ENCODE results near the gene TLX2.

Gene TLX2

DNA sequence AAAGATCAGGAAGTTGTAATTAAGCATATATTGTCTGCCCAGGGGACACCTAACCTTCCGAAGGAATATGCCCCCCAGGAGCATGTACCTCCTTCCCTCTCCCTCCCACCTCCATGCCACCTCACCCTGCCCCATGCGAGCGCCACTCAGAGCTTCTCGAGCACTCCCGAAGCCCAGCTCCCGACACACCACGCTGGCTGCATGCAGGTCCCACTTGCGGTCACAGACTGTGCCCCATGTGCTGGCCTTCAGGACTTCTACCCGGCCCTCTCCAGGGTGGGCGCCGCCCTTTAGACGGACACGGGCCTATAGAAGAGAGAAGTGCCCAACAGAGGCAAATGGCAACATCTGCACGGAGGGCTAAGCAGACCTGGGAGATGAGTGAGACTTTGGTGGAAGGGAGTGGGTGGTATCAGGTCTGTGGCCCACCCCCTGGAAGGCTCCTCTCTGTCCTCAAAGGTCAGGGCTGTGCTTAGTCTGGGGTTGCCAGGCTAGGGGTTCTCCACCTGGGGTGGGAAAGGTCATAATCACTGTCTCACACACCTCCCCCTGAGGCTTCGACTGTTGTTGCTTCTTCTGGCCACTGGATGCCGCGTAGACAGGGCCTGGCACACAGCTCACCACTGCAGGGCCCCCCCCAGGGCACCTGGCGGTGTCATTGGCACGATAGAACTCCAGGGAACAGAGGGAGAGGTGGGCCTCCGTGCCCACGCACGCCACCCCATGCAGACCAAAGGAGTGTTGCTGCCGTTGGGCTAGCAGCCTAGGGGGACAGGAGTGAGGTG, 22.1 kb downstream of the TLX2 start:
- DNase-seq = no peak

DNA sequence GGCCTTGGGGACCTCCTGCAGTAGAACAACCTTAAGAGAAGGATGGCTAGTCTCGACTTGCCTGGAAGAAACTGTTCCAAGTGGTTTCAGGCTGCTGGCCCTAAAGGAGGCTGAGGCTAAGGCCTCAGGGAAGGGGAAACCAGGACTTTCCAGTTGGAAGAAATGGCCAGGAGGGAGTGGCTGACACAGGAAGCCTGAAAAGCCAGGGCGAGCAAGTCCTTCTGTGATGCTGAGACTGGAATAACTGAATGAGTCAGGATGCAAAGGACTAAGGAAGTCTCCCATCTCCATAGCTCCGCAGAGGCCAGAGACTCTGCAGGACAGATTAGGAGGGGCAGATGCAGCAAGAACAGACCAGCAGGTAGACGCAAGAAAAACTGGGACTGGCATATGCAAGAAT, 22.9 kb downstream of the TLX2 start:
- no peak for DNase-seq

DNA sequence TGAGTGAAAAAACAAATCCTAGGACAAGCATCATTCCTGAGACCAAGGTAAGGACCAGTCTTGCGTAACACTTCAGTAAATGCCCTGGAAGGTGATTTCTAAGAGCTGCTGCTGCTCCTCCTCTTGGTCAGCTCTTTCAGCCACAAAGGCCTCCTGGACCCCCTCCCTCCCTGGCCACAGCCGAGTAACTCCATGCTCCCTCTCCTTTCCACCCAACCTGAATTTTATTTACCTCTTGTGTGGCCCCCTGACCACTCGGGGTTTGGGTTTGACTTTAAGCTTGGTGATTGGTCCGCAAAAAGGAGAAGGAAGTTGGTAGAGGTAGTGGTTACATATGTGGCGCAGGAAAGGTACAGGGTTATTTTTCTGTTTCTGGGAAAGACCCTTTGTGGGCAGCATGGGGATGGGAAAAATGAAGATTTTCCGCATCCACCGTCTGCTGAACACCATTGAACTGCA, 24.7 kb downstream of the TLX2 start:
- no peak for DNase-seq

DNA sequence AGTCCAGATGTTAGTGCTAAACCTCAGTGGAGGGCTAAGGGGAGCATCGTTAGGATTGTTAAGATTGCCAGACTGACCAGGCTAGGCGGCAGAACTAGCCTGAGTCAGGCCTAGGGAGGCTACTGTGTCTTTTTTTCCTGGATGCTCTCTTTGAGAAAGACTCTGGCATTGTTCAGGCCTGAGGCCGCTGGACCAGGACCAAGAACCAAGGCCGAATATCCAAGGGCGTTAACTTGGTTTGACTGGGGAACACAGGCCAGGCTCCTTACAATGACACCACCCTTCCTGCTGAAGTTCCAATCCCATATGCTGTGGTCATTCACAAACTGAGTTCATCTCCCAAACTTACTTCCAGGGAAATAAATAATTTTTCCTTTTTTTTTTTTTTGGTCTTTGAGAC, 26.0 kb downstream of the TLX2 start:
- DNase-seq = no peak

DNA sequence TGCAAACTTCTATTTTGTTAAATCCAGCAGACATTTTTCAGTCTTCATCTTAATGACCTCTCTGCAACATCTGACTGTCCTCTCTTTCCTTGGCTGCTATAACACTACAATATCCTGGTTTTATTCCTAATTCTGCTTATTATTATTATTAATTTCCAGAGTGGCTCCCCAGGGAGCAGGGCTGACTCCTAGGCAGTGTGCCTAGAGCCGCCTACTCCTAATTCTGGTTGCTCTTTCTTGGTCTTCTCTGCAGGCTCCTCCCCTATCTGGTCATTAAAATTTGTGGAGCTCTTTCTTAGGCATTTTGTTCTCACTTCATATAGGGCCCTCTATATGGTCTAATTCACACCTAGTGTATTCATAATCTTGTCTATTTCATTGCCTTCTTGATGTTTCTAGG, 28.7 kb downstream of the TLX2 start:
- no peak for DNase-seq

DNA sequence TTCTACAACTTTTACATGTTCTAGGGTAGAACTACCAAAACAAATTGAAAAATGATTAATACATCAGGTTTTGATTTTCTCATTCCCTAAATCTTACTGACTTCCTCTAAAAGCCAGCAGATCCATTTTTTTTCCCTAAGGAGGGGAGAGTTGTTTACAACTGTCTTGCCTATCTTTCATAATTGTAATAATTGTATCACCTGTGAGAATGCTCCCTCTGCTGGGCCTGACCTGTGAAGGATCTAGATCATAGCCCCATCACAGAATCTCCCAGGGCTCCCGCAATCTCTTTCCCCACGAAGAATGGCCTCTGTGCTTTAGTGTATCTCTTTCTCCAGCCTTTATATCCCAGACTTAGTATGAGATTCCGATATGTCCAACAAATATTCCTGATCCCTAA, 30.4 kb downstream of the TLX2 start:
- DNase-seq = peak in 1 of 2 experiments; percentile 7

DNA sequence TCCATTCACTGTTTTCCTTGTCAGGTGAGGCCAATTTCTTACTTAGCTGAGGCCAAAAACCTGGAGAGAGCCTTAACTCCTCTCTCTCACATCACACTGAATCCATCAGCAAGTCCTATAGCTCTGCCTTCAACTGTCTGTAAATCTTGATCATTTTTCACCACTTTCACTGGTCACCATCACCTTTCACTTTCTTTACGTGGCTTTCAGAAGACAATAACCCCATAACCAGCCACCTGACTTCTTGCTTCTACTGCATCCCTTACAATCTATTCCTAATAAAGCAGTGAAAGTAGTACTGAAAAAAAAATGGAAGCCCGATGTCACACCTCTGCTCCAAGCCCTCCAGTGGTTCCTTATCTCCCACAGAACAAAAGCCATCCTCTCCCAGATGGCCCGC, 31.8 kb downstream of the TLX2 start:
- no peak for DNase-seq

DNA sequence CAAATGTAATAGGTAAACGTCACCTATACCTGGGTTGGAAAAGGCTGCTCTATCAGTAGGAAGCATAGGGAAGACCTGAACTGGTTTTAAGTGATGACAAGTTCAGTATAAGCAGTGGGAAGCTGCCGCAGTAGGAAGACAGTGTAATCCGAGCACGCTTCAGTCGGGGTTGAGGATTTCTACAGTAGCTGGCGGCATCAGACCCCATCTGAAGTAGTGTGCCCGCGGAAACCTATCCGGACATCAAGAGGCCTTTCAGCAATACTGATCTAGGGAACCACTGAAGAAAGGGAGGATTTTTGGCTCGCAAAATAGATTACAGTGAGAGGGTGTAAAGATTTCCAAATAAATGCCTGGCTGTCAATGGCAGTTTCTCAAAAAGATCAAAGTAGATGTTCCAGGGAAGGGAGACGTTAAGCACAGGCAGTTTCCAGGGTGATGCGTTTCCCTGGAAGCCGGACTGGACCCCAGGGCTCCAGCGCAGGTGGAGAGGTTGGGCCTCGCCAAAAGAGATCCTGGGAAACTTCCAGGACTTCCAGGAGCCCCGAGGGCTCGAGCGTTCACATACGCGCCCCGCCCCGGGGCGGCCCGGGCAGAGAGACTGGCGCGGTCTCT, 34.1 kb downstream of the TLX2 start:
- DNase-seq = peak; percentile 55 to 67

DNA sequence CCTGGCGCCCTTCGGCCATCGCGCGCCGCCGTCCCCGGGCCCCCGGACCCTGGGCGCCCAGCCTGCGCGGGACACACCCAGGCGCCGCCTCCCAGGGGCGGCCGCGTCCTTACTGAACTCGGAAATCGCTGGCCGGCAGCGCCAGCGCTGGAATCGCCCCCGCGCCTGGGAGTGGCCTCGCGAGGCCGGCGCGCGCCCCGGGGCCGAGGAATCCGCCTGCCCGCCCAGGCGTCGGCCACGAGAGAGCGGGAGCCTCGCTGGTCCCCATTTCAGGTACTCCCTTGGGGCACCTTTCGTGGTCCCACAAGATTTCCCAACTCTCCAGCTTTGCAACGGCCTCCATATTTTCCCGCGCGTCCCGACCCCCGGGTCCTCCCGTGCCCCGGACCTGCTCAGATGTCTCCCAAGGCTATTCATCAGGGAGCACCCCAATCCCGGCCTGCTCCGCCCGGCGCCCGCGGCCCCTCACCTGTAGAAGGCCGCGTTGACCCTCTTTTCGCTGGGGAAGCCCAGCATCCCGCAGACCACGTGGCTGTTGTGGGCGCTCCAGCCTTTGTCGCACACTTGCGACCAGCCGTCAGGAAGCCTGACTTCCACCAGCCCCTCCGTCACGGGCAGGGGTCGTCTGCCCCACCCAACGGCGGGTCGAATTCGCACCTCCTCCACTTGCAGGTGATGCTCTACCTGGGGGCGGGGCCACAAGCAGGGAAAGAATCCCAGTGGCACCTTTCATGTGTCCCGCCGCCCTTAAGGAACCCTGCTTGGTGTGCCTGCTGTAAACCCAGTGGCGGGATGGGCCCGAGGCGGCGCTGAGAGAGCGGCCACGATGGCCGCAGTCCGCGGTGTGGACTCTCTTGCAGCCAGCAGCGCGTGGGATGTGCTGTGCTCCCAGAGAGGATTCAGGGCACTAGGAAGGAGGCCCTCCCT, 34.9 kb downstream of the TLX2 start:
- peak; percentile 46 to 67 for DNase-seq

DNA sequence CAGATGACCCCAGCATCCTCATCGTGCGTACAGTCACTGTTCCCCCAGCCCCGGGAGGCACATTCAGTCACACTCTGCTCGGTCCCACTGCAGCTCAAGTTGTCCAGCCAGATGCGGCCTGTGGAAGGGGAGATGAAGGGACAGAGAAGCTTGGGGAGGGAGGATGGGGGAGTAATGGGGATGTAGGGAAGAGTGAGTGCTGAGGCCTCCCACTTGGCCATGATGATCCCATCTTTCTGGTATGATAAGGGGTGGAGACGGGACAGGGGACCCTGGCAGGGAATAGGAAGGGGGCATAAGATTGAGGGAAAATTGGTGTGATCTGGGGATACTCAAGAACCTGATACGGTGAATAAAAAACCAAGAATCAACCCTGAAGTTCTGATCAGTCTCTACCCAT, 36.0 kb downstream of the TLX2 start:
- no peak for DNase-seq

DNA sequence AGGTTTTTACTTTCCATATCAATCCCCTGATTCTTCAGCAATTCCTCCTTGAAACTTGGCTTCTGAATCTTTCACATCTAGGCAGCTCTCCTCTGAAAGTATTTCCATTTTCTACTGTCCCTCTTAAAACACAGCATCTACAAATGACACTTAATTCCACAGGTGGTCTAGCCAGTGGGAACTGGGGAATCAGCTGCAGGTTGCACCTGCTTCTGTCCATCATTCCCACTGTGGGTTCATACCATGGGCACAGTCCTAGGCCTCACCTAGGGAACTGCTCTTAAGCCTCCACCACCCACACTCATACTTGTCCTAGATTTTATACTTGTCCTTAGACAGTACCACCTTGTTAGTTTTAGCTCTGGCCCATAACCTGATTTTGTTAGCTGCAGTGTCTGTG, 37.3 kb downstream of the TLX2 start:
- DNase-seq = no peak

DNA sequence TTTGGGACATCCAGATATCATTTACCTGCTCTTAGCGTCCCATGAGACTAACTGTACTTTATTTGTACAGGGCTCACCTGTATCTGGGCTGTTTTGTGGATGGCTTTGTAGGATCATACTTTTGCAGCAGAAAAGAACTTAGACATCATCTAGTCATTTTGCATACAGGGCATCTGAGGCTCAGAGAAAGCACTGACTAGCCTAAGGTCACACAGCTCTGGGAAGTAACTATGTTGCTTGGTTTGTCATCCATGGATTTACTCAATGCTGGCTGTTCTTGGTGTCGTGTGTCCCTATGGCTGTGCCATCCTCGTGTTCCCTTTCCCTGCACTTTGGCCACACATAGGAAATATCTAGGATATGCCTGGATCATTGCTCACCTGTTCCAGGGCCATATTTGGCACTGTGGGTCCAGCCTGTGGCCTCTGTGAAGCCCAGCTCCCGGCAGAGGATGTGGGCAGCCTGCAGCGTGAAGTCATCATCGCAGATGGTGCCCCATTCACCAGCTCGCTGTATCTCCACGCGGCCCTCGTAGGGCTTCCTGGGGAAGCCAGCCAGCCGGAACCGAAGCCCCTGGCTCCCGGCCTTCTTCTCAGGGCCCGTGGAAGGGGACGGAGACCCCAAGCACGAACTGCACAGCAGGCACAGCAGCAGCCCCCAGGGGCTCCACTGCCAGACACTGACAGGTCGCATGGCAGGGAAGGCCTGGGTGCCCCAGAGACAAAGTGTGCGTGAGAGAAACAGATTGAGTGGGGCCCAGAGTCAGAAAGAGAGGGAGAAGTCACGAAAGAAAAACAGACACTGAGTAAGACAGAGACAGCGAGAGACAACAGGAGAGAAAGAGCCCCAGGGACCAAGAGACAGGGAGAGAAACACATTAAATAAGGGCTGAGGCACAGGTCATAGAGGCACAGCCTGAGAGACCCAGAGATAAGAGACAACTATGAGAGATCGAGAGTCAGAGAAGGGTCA, 38.0 kb downstream of the TLX2 start:
- DNase-seq = no peak

DNA sequence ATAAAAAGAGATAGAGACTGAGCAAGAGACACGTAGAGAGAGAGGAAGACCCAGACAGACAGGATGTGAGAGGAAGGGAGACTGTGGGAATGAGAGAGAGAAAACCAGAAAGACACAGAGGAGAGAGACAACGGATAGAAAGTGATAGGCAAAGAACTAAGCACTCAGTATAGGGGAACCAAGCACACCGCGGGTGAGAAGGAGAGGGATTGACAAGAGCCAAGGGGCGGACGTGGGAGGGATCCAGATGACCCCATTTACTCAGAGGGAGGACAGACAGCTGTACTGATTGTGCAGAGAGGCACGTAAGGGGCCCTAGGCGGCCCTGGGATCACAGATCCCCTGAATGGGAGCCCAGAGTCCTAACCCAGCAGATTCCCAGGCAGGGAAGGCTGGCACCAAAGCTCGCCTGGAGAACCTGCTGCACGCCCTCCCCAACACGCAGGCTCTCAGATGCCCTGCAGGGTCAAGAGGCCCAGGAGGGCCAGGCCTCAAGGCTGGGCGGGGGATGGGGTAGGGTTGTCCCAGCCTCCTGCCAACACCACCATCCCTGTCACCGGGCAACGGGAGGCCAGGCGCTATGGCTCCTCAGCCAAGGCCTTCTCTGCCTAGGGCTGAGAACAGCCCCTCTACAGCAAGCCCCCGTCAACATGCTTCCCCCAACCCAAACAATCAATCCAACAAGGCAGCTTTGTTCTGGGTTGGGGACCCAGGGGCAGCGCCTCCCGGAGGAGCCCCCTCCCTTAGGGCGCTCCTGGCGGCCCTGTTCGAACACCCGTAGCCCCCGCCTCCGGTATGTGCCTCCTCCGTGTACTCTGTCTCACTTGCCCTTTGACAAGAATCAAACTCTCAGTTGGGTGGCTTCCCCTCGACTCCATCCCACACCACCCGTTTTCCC, 38.9 kb downstream of the TLX2 start:
- DNase-seq = peak in 1 of 2 experiments; percentile 27

DNA sequence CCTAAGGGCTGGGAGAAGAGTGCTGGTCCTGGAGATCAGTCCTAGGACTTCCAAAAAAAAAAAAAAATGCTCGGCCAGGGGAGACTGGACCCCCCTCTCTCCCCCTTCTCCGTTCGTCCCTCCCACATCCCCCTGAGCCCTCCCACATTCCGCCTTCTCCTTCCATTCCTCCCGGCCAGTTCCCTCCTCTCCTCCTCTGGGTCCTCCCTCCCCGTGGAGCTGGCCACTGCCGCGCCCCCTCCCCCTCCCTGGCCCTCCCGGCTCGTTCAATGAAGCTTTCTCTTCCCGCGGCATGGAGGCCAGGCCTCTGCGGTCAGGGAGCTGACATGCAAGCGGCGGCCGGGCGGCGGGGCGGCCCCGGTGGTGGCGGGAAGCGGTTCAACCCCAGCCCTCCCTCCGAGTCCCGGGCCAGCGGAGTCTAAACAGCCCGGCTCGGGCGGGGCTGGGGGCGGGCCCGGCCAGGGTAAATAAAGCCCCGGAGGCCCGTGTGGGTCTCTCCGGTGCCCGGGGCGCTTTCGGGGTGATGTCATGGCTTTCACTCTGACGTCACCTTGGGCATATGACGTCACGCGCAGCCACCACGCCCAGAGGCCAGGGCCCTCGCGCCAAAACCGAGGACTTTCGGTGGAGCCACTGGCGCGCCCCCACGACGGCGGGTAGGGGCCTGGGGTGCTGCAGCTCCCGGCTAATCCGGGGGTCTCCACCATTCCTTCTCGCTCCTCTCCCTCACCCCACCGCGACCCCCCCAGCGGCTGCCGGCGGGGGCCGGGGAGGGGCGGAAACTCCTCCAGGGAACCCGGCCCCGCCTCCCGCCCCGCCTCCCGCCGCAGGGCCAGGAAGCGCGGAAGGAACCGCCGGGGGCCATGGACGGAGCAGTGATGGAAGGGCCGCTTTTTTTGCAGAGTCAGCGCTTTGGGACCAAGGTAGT, 39.9 kb downstream of the TLX2 start, which contains the start of the genes DOK1 and LOXL3:
Gene DOK1 (plus strand): TSS at position 829 of the 928 bp plus-strand sequence. CDS start 35 bp downstream, at position 864.
Gene LOXL3 (minus strand): TSS at position 51 of the 928 bp plus-strand sequence. CDS start 1,308 bp downstream, outside the sequence.
- peak; percentile 57 to 74 for DNase-seq

DNA sequence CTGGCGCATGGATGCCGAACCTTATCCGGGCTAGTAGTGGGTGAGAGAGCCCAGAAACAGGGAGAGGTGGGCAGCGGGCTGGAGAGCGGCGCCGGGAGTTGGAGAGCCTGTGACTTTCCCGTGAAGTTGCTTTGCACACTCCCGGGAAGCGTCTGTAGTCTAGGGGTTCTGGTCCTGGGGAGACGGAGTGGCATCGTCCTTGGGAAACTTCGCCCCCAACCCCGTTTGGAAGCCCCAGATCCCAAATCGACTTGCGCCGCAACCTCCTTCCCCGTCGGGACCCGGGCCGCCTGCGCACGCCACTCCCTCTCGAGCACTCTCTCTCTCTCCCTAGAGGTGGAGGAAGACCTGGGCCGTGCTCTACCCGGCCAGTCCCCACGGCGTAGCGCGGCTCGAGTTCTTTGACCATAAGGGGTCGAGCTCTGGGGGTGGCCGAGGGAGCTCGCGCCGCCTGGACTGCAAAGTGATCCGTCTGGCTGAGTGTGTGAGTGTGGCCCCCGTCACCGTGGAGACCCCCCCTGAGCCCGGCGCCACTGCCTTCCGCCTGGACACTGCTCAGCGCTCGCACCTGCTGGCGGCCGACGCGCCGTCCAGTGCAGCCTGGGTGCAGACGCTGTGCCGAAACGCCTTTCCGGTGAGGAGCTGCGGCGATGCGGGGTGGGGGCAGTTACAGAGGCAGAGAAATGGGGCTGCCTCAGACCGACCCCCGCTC, 40.7 kb downstream of the TLX2 start:
- peak in 1 of 2 experiments; percentile 49 for DNase-seq

DNA sequence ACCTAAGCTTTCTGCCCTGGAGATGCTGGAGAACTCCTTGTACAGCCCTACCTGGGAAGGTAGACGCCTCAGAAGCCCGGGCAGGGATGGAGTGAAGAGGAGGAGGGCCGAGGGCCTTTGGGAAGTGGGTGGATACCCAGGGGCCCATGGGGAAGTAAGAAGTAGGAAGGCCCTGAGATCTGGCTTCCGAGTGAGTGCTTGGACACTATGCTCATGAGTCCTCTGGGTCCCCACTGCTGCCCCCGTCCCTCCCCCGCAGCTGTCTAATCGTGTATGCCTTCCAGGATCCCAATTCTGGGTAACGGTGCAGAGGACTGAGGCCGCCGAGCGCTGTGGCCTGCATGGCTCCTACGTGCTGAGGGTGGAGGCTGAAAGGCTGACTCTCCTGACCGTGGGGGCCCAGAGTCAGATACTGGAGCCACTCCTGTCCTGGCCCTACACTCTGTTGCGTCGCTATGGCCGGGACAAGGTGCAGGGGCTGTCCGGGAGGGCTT, 41.4 kb downstream of the TLX2 start:
- no peak for DNase-seq

DNA sequence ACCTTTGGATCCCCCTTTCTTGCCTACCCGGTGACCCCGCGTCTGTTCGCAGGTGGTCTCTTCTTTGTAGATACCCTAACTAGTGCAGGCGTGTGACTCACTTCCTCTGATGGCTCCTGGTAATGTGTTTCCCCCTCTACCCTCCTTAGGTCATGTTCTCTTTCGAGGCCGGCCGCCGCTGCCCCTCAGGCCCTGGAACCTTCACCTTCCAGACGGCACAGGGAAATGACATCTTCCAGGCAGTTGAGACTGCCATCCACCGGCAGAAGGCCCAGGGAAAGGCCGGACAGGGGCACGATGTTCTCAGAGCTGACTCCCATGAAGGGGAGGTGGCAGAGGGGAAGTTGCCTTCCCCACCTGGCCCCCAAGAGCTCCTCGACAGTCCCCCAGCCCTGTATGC, 41.9 kb downstream of the TLX2 start:
- no peak for DNase-seq

DNA sequence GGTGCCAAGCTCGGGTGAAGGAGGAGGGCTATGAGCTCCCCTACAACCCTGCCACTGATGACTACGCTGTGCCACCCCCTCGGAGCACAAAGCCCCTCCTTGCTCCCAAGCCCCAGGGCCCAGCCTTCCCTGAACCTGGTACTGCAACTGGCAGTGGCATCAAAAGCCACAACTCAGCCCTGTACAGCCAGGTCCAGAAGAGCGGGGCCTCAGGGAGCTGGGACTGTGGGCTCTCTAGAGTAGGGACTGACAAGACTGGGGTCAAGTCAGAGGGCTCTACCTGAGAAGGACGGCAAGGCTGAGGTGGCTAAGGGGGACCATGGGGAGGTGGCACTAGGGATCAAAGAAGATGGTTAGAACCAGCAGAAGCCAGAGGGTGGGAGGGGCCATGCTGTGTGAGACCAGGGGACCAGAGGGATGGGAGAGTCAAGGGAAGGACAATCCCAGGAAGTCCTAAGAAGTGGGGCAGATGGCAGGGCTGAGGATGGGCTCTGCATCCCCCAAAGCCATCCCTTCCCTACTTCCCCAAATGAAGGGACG, 42.7 kb downstream of the TLX2 start:
- no peak for DNase-seq

Data from SHP77 (cell line).